ENCODE data around the gene NCOA1.

The NCOA1 gene

DNA sequence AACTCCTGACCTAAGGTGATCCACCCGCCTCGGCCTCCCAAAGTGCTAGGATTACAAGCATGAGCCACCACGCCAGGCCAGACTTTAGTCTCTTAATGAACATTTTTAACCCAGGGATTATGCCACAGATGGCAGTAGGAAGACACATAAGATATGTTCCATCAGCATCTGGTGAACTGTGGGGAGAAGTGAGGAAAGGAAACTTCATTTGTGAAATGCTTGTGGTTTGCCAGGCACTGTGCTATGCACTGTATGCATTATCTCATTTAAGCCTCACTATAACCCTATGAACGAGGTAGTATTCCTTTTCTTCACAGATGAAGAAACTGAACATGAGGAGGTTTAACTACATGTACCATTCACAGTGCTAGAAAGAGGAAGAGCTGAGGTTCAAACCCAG is 272.8 kb downstream of the NCOA1 start:
- Histone ChIP-seq H3K4me1 (ENCODE audit: control insufficient read depth, low read length) (no peaks in the 10 kb centered on the region), H3K9me3 (ENCODE audit: control insufficient read depth, insufficient read depth, low read length) (no peaks in the 10 kb centered on the region), H3K36me3 (ENCODE audit: control insufficient read depth, low read length) (peaks cover 4% of the 10 kb centered on the region; the same call in 1 of the 2 replicates), H3K4me3 (ENCODE audit: low read length) (no peak overlapping the region), H3K9me2 (replicated peaks; ENCODE audit: control insufficient read depth, low read length) (no peaks in the 10 kb centered on the region), H3K4me2 (ENCODE audit: low read length) (no peak overlapping the region), H4K20me1 (ENCODE audit: control insufficient read depth, insufficient read depth, low read depth, low read length) (no peaks in the 10 kb centered on the region), H3K27me3 (ENCODE audit: control insufficient read depth, low read length) (no peaks in the 10 kb centered on the region), H3F3A (ENCODE audit: control insufficient read depth, insufficient read depth) (no peaks in the 10 kb centered on the region), H3K27ac (ENCODE audit: low read depth, low read length) (no peak overlapping the region), H3K79me2 (ENCODE audit: control insufficient read depth, low read length) (no peaks in the 10 kb centered on the region)
- TF ChIP-seq, protein P1, sequence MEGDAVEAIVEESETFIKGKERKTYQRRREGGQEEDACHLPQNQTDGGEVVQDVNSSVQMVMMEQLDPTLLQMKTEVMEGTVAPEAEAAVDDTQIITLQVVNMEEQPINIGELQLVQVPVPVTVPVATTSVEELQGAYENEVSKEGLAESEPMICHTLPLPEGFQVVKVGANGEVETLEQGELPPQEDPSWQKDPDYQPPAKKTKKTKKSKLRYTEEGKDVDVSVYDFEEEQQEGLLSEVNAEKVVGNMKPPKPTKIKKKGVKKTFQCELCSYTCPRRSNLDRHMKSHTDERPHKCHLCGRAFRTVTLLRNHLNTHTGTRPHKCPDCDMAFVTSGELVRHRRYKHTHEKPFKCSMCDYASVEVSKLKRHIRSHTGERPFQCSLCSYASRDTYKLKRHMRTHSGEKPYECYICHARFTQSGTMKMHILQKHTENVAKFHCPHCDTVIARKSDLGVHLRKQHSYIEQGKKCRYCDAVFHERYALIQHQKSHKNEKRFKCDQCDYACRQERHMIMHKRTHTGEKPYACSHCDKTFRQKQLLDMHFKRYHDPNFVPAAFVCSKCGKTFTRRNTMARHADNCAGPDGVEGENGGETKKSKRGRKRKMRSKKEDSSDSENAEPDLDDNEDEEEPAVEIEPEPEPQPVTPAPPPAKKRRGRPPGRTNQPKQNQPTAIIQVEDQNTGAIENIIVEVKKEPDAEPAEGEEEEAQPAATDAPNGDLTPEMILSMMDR (IDR thresholded peaks at IDR 0.05; ENCODE audit: low read depth, low read length, poor library complexity, severe bottlenecking): no peak
- TF ChIP-seq EZH2phosphoT487 (IDR thresholded peaks at IDR 0.05; ENCODE audit: borderline replicate concordance, low read length): no peak

DNA sequence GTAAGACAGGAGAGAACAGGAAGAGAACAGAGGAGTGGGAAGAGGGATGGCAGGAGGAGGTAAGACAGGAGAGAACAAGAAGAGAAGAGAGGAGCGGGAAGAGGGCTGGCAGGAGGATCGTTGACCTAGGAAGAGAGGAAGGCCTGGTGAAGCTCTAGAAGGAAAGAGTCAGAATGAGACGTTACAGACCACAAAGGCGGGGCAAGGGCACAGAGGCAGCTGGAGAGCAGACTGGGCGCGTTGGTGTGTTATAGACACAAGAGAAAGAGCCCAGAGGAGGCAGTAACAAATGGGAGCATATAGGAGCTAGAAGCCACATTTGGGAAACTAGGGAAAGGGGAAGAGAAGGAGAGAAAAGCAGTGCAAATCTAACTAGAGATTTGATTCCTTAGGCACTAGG is 275.6 kb downstream of the NCOA1 start:
- Histone ChIP-seq H3K9me3 (ENCODE audit: control insufficient read depth, insufficient read depth, low read length) (no peaks in the 10 kb centered on the region), H3K4me2 (ENCODE audit: low read length) (no peak overlapping the region), H3K27ac (ENCODE audit: low read depth, low read length) (no peak overlapping the region), H4K20me1 (ENCODE audit: control insufficient read depth, insufficient read depth, low read depth, low read length) (no peaks in the 10 kb centered on the region), H3K4me3 (ENCODE audit: low read length) (no peak overlapping the region), H3K79me2 (ENCODE audit: control insufficient read depth, low read length) (no peaks in the 10 kb centered on the region), H3K9me2 (replicated peaks; ENCODE audit: control insufficient read depth, low read length) (no peaks in the 10 kb centered on the region), H3K27me3 (ENCODE audit: control insufficient read depth, low read length) (no peaks in the 10 kb centered on the region), H3K36me3 (ENCODE audit: control insufficient read depth, low read length) (peaks cover 4% of the 10 kb centered on the region; the same call in 1 of the 2 replicates), H3F3A (ENCODE audit: control insufficient read depth, insufficient read depth) (no peaks in the 10 kb centered on the region), H3K4me1 (ENCODE audit: control insufficient read depth, low read length) (no peaks in the 10 kb centered on the region)
- TF ChIP-seq EZH2phosphoT487 (IDR thresholded peaks at IDR 0.05; ENCODE audit: borderline replicate concordance, low read length): no peak
- TF ChIP-seq, protein P1 (IDR thresholded peaks at IDR 0.05; ENCODE audit: low read depth, low read length, poor library complexity, severe bottlenecking): no peak

DNA sequence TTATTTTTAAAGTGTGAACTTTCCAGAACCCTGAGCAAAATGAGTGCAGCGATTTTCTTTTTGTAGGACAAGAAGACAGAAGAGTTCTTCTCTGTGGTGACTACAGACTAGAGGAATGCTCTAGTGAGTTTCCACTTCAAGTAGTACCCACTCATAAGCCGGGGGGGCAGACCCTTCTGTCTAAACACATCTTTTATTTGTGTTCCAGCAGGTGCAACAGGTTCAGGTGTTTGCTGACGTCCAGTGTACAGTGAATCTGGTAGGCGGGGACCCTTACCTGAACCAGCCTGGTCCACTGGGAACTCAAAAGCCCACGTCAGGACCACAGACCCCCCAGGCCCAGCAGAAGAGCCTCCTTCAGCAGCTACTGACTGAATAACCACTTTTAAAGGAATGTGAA is 277.0 kb downstream of the NCOA1 start:
- Histone ChIP-seq H3K27ac (ENCODE audit: low read depth, low read length) (no peak overlapping the region), H3K9me3 (ENCODE audit: control insufficient read depth, insufficient read depth, low read length) (no peaks in the 10 kb centered on the region), H3K4me3 (ENCODE audit: low read length) (no peak overlapping the region), H3K9me2 (replicated peaks; ENCODE audit: control insufficient read depth, low read length) (no peaks in the 10 kb centered on the region), H3K4me2 (ENCODE audit: low read length) (no peak overlapping the region), H3K79me2 (ENCODE audit: control insufficient read depth, low read length) (no peaks in the 10 kb centered on the region), H4K20me1 (ENCODE audit: control insufficient read depth, insufficient read depth, low read depth, low read length) (no peaks in the 10 kb centered on the region), H3K4me1 (ENCODE audit: control insufficient read depth, low read length) (no peaks in the 10 kb centered on the region), H3K36me3 (ENCODE audit: control insufficient read depth, low read length) (no peaks in the 10 kb centered on the region), H3F3A (ENCODE audit: control insufficient read depth, insufficient read depth) (no peaks in the 10 kb centered on the region), H3K27me3 (ENCODE audit: control insufficient read depth, low read length) (no peaks in the 10 kb centered on the region)
- no peak for TF ChIP-seq EZH2phosphoT487 (IDR thresholded peaks at IDR 0.05; ENCODE audit: borderline replicate concordance, low read length)
- TF ChIP-seq, protein P1 (IDR thresholded peaks at IDR 0.05; ENCODE audit: low read depth, low read length, poor library complexity, severe bottlenecking): no peak

DNA sequence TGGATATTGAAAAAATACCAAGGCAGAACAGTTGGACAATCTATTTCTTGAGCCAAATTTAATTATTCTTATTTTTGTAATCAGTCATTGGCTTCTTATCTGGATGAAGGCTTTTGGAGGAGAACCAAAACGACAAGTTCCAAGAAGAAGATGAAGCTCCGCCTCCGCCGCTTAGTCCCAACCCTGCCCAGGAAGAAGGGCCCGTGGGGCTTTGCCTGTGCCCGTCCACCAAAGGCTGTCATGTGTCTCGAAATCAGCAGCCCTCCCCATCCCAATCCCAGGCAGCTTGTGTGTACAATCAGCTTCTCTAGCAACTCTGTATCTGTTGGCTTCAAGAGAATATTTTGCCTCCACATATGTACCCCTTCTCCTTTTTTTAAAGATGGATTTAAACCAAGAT is 277.5 kb downstream of the NCOA1 start:
- Histone ChIP-seq H3K27ac (ENCODE audit: low read depth, low read length) (no peak overlapping the region), H3K36me3 (ENCODE audit: control insufficient read depth, low read length) (no peaks in the 10 kb centered on the region), H3K9me2 (replicated peaks; ENCODE audit: control insufficient read depth, low read length) (no peaks in the 10 kb centered on the region), H3F3A (ENCODE audit: control insufficient read depth, insufficient read depth) (no peaks in the 10 kb centered on the region), H3K4me2 (ENCODE audit: low read length) (no peak overlapping the region), H3K4me3 (ENCODE audit: low read length) (no peak overlapping the region), H4K20me1 (ENCODE audit: control insufficient read depth, insufficient read depth, low read depth, low read length) (no peaks in the 10 kb centered on the region), H3K79me2 (ENCODE audit: control insufficient read depth, low read length) (no peaks in the 10 kb centered on the region), H3K27me3 (ENCODE audit: control insufficient read depth, low read length) (no peaks in the 10 kb centered on the region), H3K9me3 (ENCODE audit: control insufficient read depth, insufficient read depth, low read length) (no peaks in the 10 kb centered on the region), H3K4me1 (ENCODE audit: control insufficient read depth, low read length) (no peaks in the 10 kb centered on the region)
- TF ChIP-seq, protein P1 (IDR thresholded peaks at IDR 0.05; ENCODE audit: low read depth, low read length, poor library complexity, severe bottlenecking): no peak
- no peak for TF ChIP-seq EZH2phosphoT487 (IDR thresholded peaks at IDR 0.05; ENCODE audit: borderline replicate concordance, low read length)
